GM18868 (cell line): ENCODE data around the gene BMS1.
A peak's percentile ranks its signal among the peaks of the same experiment; 100 is the strongest.
"Not testable (repeated sequence)": the region's sequence is repeated elsewhere in the genome, so short reads cannot be mapped to it uniquely, and the experiment has no call there.

ENCODE experiments used
- ATAC-seq: cut with Tn5 transposase; IDR thresholded peaks from one replicate; pipeline ENCODE4 v1.9.1; 2021; ENCODE audit warnings: mild to moderate bottlenecking, moderate library complexity; ENCODE audit not compliant: unreplicated experiment

Gene BMS1

GRCh38 chr10:42865716-42866114 is 83.1 kb downstream of the BMS1 start:
- ATAC-seq: no peak

DNA sequence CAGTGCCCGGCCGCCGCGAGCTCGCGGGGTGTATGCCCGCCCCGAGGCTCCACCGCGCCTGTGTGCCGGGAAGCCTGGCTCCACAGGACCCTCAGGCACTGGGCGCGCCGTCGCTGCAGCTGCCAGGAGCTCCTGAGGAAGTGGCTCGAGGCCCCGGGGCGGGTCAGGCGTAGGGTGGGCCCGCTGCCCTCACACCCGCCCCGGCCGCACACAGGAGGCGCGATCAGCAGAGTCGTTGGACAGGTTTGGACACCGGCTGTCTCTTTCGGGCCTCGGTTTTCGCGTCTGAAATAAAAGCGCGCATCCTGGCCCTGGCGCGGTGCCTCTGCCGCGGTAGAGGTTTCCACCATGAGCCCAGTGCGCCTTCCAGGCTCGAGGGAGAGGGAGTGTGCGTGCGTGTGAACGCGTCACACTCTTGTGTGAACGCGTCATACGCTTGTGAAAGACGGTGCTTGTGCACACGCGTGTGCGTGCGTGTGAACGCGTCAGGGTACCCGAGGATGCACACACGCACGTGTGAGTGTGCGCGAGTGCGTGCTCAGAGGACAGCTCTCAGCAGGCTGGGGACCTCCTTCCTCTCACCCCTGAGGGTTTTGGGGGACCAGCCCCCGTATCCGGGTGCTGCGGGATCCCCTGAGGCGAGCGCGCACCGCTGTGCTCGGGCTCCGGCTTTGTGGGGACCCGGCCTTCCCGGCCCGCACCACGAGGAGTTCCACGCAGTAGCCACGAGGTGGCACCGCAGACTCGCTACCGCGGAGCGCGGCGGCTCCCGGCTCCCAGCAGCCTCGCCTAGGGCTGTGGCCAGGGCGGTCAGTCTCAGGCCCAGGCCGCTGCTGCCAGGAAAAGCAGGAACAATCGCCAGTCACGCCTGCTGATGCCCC is 83.8 kb downstream of the BMS1 start:
- ATAC-seq: peak; percentile 72

GRCh38 chr10:42867571-42867970 is 85.0 kb downstream of the BMS1 start:
- no peak for ATAC-seq

DNA sequence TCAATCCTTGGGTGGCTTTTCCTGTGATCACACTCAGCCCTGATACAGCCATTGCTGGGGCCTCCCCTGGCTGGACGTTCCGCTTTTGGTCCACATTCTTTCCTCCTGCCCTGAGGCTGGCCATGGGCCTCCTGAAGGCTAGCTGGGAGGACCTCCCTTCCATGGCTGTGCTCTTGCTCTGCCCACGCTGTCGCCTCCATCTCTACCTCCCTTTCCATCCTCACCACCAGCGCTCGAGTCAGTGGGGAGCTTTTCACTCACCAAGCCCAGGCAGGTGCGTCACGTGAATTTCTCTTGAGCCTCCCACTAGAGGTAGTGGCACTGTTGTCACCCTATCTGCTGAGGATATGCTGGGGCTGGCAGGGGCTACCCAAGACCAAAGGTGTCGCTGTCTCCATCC is 85.9 kb downstream of the BMS1 start:
- no peak for ATAC-seq

DNA sequence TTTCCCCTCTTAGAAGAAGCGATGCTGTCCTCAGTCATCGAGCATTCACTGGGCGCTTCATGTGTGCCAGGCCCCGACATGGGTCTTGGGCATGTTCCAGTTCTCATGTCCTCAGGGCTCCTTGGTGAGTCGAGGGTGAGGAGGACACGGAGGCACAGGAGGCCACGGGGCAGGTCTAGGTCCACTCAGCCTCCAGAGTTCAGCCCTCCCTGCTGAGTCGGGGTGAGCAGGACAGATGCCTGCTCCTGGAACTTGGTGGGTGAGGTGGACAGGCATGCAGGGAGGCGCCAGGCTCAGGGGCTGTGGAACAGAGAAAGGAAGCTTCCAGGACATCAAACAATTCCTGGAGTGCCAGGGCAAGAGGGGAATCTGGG is 87.4 kb downstream of the BMS1 start:
- no peak for ATAC-seq

GRCh38 chr10:42871138-42871641 is 88.6 kb downstream of the BMS1 start:
- not testable (repeated sequence) for ATAC-seq

GRCh38 chr10:42871823-42872222 is 89.2 kb downstream of the BMS1 start:
- ATAC-seq: no peak

GRCh38 chr10:42872865-42873435 is 90.4 kb downstream of the BMS1 start:
- ATAC-seq: no peak

DNA sequence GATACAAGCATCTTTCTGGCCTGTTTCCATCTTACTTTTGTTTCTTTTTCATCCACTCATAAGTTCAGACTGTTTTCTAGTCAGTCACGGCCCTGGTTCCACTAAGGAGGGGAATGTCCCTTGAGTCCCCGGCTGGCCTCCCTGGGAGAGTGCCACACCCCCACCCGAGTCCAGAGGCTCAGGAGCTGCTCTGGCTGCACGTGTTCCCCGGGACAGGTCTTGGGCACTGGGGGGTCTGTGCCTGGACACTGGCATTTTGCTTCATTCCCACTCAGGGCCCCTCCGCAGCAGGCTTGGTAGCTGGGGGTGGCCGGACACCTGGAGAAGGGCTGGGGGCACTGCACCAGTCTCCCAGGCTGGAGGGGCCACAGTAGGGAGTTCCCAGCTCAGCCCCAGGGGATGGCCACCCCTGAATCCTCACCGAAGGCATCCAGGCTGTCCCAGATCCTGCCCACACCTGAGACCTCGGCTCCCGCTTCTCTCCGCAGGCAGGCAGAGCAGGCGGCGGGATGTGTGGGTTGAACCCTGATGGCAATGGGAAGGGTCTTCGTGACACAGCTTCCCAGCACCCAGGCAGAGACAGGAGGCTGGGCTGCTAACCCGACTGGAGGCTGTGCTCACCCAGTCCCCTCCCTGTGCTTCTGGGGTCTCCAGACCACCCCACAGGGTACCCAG is 92.3 kb downstream of the BMS1 start:
- no peak for ATAC-seq

DNA sequence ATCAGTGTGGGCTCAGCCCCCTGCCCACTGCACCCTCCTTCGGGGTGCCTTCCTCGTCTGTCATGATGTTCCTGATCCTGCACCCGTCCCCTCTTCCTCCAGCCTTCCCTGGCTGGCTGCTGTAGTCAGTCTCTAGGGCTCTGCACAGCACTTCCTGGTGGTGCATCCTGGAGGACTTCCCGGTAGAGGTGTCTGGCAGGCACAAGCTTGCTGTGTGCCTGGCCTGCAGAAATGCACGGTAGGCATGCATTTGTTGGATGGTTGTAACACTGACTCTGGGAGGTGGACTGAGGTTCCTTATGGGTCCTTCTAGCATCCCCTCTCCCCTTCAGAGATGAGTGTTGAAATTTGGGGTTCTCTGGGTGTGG is 92.8 kb downstream of the BMS1 start:
- ATAC-seq: no peak

- no peak for ATAC-seq
Measured at GRCh38 chr10:42875798-42876341, 93.3 kb downstream of the BMS1 start.

DNA sequence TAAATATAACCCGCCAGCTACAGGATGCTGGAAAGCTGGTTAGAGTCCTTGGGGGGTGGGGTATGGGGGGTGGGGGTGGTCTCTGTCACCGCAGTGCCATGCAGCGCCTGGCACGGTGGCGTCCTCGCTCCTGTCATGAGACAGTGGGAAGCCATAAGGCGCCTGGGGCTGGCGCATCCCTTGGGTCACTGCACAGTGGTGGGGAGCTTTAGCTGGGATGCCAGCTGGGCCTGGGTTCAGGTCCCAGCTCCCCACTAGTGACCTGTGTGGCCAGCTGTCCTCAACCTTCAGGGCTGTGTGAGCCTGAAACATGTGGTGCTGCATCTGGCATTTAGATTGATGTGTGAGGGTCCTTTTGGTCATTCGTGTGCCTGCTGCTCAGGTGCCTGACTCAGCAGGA is 93.9 kb downstream of the BMS1 start:
- ATAC-seq: no peak

DNA sequence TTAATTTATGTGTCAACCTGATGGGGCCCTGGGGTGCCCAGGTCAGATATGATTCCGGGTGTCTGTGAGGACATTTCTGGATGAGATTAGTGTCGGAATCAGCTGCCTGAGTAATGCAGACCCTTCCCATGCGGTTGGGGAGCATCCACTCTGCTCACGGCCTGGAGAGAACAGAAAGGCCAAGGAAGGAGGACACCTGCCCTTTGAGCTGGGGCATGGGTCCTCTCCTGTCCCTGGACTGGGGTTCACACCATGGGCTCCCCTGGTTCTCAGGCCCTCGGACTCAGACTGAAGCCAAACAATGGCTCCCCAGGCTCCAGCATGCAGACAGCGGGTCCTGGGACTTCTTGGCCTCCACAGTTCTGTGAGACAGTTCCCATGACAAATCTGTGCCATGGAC is 94.3 kb downstream of the BMS1 start:
- ATAC-seq: no peak

- ATAC-seq: no peak
Measured at GRCh38 chr10:42877496-42878030, 95.0 kb downstream of the BMS1 start.

DNA sequence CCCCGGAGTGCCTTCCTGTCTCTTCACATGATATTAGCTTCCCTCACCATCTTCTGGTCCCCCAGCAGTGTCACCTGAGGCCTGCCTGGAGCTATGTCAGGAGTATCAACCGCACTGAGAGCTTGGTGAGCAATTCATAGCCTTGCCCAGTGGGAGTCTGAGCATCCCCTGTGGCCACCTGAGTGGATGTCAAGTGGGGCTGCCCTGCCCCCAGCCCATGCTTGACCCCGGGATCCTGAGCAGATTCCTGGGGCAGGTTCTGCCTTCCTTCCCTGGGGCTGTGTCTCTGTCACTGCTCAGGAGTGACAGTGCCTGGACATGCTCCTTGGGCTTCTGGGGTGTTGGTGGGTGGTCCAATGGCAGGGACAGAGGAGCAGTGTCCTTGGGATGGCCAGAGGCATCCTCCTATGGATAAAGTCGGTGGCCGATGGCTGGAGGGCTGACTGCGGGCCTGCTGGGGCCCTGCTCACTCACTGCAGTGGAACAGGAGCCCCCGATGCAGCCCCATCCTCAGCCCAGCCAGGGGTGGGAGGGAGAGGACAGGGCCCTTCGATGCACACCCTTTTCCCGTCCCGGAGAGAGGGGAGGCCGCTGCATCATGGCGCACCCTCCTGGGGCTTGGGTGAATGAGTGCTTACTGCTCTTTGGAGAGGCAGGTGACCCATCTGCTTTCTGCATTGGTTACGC is 95.7 kb downstream of the BMS1 start:
- no peak for ATAC-seq

GRCh38 chr10:42878821-42879195 is 96.2 kb downstream of the BMS1 start:
- ATAC-seq: no peak

- no peak for ATAC-seq
Measured at GRCh38 chr10:42879380-42880254, 97.0 kb downstream of the BMS1 start.

DNA sequence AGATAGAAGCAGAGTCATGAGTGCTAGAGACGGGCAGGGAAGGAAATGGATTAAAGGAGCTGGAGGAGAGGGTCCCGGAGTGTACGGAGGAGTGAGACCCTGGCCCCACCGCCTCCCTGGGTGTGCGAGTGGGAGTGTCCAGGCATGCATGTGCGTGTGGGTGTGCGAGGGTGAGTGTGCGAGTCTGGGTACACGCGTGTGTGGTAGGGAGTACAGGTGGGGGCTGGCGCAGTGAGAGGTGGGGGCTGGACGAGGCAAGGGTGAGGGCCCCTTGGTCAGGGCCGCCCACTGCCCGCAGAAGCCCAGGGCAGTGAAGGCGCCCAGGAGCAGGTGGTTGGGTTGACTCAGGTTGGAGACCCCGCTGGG is 97.6 kb downstream of the BMS1 start:
- ATAC-seq: no peak

GRCh38 chr10:42882597-42882996 is 100.0 kb downstream of the BMS1 start:
- ATAC-seq: no peak
